Measurements from ENCODE around the gene R3HDM2.
A peak's percentile ranks its signal among the peaks of the same experiment; 100 is the strongest.

Gene R3HDM2

GRCh38 chr12:57239587-57240065 is 191.2 kb downstream of the R3HDM2 start:
- H3K4me3 ChIP-seq (ENCODE audit: low read depth, low read length): peak overlapping the region; percentile 62
- no peak for TF ChIP-seq CTCF (conservative IDR thresholded peaks at IDR 0.05; ENCODE audit: low read depth, low read length)
- no peak for DNase-seq (ENCODE audit: low read depth)

GRCh38 chr12:57238854-57239554 is 191.8 kb downstream of the R3HDM2 start:
- peak; percentile 99 for TF ChIP-seq CTCF (conservative IDR thresholded peaks at IDR 0.05; ENCODE audit: low read depth, low read length)
- DNase-seq (ENCODE audit: low read depth): peak; percentile 88
- peak overlapping the region; percentile 62 for H3K4me3 ChIP-seq (ENCODE audit: low read depth, low read length)

GRCh38 chr12:57237932-57238853 is 192.7 kb downstream of the R3HDM2 start:
- H3K4me3 ChIP-seq (ENCODE audit: low read depth, low read length): peak overlapping the region; percentile 43
- no peak for TF ChIP-seq CTCF (conservative IDR thresholded peaks at IDR 0.05; ENCODE audit: low read depth, low read length)
- DNase-seq (ENCODE audit: low read depth): no peak

GRCh38 chr12:57237596-57237931 is 193.3 kb downstream of the R3HDM2 start:
- no peak overlapping the region for H3K4me3 ChIP-seq (ENCODE audit: low read depth, low read length)
- no peak for DNase-seq (ENCODE audit: low read depth)
- TF ChIP-seq CTCF (conservative IDR thresholded peaks at IDR 0.05; ENCODE audit: low read depth, low read length): no peak

GRCh38 chr12:57236925-57237595 is 193.8 kb downstream of the R3HDM2 start:
- no peak for TF ChIP-seq CTCF (conservative IDR thresholded peaks at IDR 0.05; ENCODE audit: low read depth, low read length)
- DNase-seq (ENCODE audit: low read depth): no peak
- no peak overlapping the region for H3K4me3 ChIP-seq (ENCODE audit: low read depth, low read length)

GRCh38 chr12:57236201-57236924 is 194.5 kb downstream of the R3HDM2 start:
- TF ChIP-seq CTCF (conservative IDR thresholded peaks at IDR 0.05; ENCODE audit: low read depth, low read length): no peak
- H3K4me3 ChIP-seq (ENCODE audit: low read depth, low read length): no peak overlapping the region

More at GRCh38 chr12:57236201-57236924, 194.5 kb downstream of the R3HDM2 start:
- DNase-seq (ENCODE audit: low read depth): no peak

All from choroid plexus epithelial cell (primary cell).